CD4-positive, alpha-beta T cell treated with Interleukin-15 for 4 hours (primary cell): ENCODE results near the gene NADK2.

Experiments
- DNase-seq: peaks from one replicate; pipeline ENCODE4 v3.0.0-alpha.2; 2020; ENCODE audit warnings: low spot score

The NADK2 gene

GRCh38 chr5:36246036-36246800 is 4.5 kb upstream of the NADK2 start:
- no peak for DNase-seq

- no peak for DNase-seq
These were observed 2.4 kb upstream of the NADK2 start for GRCh38 chr5:36244076-36244475.

- no peak for DNase-seq
These were observed 1.9 kb upstream of the NADK2 start for GRCh38 chr5:36243653-36244052.

- no peak for DNase-seq
These were observed 1.1 kb upstream of the NADK2 start for GRCh38 chr5:36242534-36243485.

GRCh38 chr5:36240779-36241630 is 720 bp downstream of the NADK2 start:
- no peak for DNase-seq

GRCh38 chr5:36239370-36240293 is 2.1 kb downstream of the NADK2 start:
- DNase-seq, result no peak

DNA sequence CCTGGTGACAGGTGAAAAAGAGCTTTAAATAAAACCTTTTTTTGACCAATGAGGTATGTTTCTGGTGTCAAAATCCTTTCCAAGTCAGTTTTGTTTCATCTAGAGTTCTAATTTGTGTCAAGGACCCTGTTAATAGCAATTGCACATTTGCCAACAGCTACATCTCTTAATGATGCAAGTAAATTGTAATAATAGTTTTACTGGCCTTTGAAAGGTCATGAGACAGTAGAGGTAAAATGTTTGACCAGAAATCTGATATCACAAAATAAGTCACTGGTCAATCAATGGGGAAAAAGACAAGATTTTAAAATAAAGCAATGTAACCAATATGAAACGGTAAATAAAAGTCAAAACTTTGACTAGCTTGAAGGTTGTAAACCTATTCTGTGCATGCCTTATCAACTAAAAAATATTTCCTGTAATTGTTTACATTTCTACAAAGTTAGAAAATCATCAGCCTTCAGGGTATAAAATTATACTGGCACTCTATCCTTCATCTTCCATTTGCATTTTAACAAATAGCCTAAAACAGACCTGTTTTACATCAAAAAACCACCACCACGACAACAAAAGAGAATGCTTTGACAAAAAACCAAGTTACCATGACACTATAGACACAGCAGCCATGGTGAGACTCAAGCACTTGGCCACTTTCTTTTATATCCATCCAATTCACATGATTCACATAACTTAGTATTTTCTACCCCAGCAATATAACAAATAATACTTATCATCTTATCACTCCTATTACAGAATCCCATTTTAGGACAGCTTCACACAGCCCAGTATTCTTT is 3.0 kb downstream of the NADK2 start:
- DNase-seq, result no peak

GRCh38 chr5:36237751-36238150 is 4.0 kb downstream of the NADK2 start:
- no peak for DNase-seq

- DNase-seq, result no peak
These were observed 4.9 kb downstream of the NADK2 start for GRCh38 chr5:36236801-36237200.

DNA sequence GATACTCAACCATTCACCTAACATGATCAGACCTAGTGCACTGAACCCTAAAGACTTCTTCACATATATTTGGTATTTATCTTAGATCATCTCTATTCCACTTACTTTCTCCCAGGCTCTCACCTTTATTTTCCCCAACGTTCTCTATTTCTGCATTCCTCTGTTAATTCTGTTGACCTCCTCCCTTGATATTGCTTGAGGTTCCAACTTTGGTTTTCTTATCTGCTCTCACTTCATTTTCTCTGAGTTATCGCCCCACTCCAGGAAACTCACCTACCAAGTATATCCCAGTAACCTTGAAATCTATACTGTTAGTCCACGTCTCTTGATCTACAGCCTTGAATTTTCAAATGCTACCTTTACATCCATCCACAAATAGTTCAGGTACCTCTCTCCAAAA is 9.2 kb downstream of the NADK2 start:
- no peak for DNase-seq

- no peak for DNase-seq
These were observed 11.5 kb downstream of the NADK2 start for GRCh38 chr5:36230151-36230790.

GRCh38 chr5:36228505-36228904 is 13.2 kb downstream of the NADK2 start:
- no peak for DNase-seq

DNA sequence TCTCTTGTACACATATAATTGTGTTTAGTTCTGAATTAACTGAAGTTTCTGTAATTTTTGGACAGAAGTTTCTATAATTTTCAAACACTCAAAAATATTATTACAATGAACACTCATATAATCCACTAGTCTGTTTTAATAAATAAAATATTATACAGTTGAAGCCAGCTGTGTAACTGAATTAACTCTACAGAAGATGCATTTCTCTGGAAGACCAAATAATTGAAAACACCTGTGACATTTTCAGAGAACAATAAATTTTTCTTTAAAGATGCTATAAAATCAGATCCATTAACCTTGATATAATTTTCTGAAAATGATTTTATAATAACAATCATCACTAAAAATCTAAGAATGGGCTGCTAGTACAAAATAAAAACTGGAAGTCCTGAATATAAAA is 14.7 kb downstream of the NADK2 start:
- DNase-seq, result no peak

- DNase-seq, result no peak
These were observed 19.1 kb downstream of the NADK2 start for GRCh38 chr5:36222620-36223019.

DNA sequence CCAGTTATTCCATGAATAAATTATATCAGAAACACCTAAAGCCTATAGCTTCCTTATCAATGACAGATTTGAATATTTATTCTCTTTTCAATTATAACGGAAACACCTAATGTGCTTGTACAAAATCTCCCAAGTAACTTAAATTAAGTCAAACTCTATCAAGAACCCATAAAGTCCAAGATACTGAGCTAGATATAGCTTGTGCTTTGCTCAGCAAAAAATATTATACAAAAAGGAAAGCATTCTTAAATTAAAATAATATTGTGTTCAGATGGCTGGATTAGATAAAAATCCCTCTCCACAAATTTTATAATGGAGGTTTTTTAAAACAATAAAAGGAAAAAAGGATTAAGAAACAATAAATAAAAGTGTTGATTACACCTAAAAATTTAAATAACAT is 23.7 kb downstream of the NADK2 start:
- DNase-seq, result no peak

GRCh38 chr5:36217567-36217966 is 24.2 kb downstream of the NADK2 start:
- DNase-seq, result no peak

DNA sequence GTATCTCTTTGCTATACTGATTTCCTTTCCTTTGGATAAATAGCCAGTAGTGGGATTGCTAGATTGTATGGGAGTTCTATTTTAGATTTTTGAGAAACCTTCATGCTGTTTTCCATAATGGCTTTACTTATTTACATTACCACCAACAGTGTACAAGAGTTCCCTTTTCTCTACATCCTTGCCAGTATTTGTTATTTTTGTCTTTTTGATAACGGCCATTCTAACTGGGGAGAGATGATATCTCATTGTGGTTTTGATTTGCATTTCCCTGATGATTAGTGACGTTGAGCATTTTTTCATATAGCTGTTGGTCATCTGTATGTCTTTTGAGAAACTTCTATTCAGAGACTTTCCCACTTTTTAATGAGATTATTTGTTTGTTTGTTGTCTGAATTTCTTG is 25.8 kb downstream of the NADK2 start:
- no peak for DNase-seq

DNA sequence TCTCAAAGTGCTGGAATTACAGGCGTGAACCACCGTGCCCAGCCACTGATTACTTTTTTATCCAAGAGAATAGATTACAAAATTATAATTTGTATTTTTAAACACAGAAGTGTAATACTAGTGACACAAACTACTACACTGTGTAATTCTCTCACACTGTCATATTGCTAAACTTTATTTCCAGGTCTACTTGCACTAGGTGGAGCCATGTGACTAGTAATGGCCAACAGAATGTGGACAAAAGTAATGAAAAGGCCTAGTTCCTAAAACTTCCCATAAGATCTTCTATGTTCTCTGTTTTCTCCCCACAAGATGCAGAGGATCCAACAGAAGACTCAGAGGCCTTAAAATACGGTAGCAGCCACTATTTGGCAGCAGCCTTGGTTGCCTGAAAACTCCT is 27.3 kb downstream of the NADK2 start:
- DNase-seq, result no peak

DNA sequence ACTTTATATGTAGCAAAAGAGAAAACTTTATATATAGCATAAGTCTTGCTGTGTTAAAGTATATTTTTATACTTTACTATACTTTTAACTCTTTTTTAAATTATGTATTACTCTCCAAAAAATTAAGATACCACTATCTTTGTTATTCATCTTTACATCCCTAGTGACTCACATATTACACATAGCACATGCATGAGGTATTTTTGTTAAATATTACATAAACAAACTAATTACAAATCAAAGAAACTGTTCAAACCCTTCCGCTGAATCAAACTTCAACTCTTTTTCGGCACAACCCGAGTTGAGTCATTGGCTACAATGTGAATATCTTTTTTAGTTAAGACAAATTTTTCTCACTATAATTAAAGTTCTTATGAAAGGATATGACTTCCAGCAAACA is 32.1 kb downstream of the NADK2 start:
- no peak for DNase-seq

- DNase-seq, result no peak
These were observed 32.9 kb downstream of the NADK2 start for GRCh38 chr5:36208786-36209185.
